ENCODE results near the gene IL17RE.

Gene IL17RE

GRCh38 chr3:9951962-9952805 is 49.5 kb downstream of the IL17RE start, which contains the start of gene PRRT3:
Gene PRRT3 (minus strand): TSS chr3:9952408. CDS start chr3:9950115, 2,293 bp downstream.
- DNase-seq (ENCODE audit: low spot score) (no peak), FAIRE-seq (no peak)

- no peak for DNase-seq (ENCODE audit: low spot score)
- no peak for FAIRE-seq
These were observed 52.4 kb downstream of the IL17RE start for GRCh38 chr3:9955067-9955502.

- no peak for DNase-seq (ENCODE audit: low spot score)
These were observed 53.1 kb downstream of the IL17RE start for GRCh38 chr3:9955611-9956352.

GRCh38 chr3:9957214-9957613 is 54.6 kb downstream of the IL17RE start:
- FAIRE-seq = no peak
- no peak for DNase-seq (ENCODE audit: low spot score)

More at GRCh38 chr3:9955611-9956352, 53.1 kb downstream of the IL17RE start:
- no peak for FAIRE-seq

- FAIRE-seq = no peak
- no peak for DNase-seq (ENCODE audit: low spot score)
These were observed 62.7 kb downstream of the IL17RE start for GRCh38 chr3:9965200-9965875.

Measured in RCC 7860 (cell line).